Activated effector memory CD4-positive, alpha-beta T cell treated with Interleukin-2 at 50 U/mL for 16 hours (primary cell): ENCODE data around the gene ZNF784.
"Not testable (repeated sequence)": the region's sequence is repeated elsewhere in the genome, so short reads cannot be mapped to it uniquely, and the experiment has no call there.

ENCODE experiments used
- DNase-seq: peaks from one replicate; pipeline ENCODE4 v3.0.0-alpha.2; 2020

Gene ZNF784

GRCh38 chr19:55580628-55581144, 43.7 kb downstream of the ZNF784 start, which contains the start of gene ZNF579:
Gene ZNF579 (minus strand): TSS chr19:55580848. CDS start chr19:55579639, 1,209 bp downstream.
- peak; percentile 62 for DNase-seq

DNA sequence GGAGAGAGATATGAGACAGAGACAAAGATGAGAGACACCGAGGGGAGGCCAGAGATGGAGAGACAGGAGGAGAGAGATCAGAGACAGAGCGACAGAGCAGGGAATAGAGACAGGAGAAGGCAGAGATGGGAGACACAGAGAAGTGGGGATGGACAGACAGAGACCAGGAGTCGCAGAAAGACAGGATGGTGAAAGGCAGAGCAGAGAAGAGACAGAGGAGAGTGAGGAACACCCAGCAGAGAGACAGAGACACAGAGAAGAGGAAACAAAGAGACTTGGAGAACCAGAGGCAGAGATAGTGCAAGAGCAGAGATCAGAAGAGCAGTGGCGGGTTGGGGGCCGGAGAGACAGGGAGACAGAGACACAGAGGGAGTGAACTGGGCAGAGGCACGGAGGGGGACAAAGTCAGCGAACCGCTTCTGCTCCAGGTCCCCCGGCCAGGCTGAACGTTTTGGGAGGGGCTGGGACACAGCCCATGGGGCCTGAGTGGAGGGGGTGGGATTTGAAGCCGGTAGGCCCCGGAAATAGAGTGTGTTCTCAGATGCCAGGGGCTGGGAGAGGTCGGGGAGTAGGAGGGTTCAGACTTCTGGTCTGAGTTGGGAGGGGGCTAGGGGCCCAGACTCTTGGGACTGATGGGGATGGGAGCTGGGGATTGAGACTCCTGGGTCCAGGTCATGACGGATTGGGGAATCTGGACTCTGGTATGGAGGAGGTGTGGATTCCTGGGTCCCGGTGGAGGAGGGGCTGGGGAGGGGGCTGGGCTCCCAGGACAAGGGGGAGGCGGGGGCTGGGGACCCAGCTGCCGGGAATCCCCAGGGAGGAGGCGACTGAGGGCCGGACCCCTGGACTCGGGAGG, 44.4 kb downstream of the ZNF784 start:
- DNase-seq = no peak

GRCh38 chr19:55578761-55579747, 45.3 kb downstream of the ZNF784 start:
- no peak for DNase-seq

GRCh38 chr19:55578031-55578760, 46.2 kb downstream of the ZNF784 start:
- no peak for DNase-seq

GRCh38 chr19:55576746-55577145, 47.6 kb downstream of the ZNF784 start:
- DNase-seq = no peak

GRCh38 chr19:55573929-55574328, 50.4 kb downstream of the ZNF784 start:
- DNase-seq = not testable (repeated sequence)
